ENCODE results near the gene PIGC.

The PIGC gene

DNA sequence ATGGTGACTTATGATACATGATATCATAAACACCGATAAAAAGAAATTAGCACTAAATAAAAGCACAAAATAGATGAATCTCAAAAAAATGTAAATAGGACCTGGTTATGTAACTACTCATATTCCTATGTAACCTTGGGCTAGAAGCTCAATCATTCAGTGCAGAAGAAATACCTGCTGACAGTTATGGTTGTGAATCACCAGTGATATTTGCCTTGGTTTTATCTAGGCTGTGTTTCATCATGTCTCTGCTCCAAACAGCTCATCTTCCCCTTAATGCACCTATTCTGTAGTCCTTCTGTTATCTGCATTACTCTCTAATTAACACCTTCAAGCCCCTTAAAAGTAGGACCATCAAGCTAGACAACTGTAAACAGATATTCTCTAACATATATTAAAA, 16.3 kb upstream of the PIGC start:
- no peak for DNase-seq (ENCODE audit: low read depth)

DNA sequence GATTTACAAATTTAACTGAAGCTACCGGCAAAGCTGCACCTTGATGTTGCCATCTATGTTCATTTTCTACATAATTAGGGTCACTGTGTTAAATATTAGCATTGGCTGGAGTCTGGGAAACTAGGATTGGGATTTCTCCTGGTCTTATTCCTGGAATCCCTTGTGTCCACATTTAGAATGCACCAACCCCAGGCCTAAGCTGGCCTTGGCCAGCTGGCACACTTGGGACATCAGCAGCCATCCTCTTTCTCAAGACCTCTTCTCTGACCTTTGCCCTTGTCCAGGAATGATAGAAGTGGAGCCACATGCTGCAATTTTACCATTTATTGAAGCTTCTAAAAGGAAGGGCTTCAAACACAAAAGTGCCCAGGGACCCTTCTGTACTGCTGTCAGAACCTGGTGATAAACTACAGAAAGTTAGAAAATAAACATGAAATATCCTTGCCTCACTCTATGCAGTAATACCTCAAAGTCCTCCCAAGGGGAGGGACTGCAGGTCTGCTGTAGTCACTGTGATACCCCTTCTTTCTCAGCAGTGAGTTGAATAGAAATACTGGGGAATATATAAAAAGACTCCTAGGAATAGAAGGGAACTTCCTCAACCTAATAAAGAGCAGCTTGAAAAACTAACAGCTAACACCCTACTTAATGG, 13.7 kb upstream of the PIGC start:
- no peak overlapping the region for H3K4me3 ChIP-seq (ENCODE audit: low read depth, low read length)
- TF ChIP-seq, protein P1, sequence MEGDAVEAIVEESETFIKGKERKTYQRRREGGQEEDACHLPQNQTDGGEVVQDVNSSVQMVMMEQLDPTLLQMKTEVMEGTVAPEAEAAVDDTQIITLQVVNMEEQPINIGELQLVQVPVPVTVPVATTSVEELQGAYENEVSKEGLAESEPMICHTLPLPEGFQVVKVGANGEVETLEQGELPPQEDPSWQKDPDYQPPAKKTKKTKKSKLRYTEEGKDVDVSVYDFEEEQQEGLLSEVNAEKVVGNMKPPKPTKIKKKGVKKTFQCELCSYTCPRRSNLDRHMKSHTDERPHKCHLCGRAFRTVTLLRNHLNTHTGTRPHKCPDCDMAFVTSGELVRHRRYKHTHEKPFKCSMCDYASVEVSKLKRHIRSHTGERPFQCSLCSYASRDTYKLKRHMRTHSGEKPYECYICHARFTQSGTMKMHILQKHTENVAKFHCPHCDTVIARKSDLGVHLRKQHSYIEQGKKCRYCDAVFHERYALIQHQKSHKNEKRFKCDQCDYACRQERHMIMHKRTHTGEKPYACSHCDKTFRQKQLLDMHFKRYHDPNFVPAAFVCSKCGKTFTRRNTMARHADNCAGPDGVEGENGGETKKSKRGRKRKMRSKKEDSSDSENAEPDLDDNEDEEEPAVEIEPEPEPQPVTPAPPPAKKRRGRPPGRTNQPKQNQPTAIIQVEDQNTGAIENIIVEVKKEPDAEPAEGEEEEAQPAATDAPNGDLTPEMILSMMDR (IDR thresholded peaks at IDR 0.05; ENCODE audit: control insufficient read depth, extremely low read depth, insufficient read depth): no peak
- DNase-seq (ENCODE audit: low read depth): no peak

More for the DNA sequence above, 16.3 kb upstream of the PIGC start:
- H3K4me3 ChIP-seq (ENCODE audit: low read depth, low read length): no peak overlapping the region
- TF ChIP-seq, protein P1 (IDR thresholded peaks at IDR 0.05; ENCODE audit: control insufficient read depth, extremely low read depth, insufficient read depth): no peak

DNA sequence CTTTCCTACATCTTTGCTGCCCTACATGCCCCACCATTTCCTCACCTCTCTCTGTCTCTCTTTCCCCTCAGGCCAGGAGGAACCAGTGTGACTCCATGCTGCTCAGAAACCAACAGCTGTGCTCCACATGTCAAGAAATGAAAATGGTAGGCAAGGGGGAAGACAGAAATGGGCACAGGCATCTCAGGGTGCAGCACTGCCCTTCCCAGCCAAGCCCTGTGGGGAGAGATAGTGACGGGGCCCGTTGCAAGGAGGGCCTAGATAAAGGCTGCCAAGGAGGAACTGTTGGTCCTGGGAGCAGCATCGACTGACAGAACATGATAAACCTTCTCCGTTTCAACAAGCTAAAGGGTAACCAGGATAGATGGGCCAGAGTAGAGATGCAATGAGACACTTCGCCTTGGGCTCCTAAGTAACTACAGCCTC, 12.5 kb upstream of the PIGC start:
- H3K4me3 ChIP-seq (ENCODE audit: low read depth, low read length): no peak overlapping the region
- TF ChIP-seq, protein P1 (IDR thresholded peaks at IDR 0.05; ENCODE audit: control insufficient read depth, extremely low read depth, insufficient read depth): no peak
- no peak for DNase-seq (ENCODE audit: low read depth)

DNA sequence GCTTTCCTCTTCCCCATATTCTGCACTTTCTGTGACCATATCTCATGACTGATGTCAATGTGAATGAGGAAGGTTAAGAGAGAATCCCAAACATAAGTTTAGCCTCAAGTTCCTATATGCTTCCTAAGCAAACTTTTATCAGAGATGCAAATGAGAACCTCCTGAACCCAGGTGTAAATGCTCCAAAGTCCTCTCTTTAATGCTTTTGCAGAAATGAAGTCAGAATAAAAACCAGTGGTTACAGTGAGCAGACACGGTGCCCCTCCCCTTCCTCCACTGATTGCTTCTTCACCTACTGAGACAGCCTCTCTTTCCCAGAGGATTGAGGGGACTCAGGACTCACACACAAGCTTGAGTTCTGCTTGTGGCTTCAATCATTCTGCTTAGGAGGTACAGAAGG, 11.6 kb upstream of the PIGC start:
- TF ChIP-seq, protein P1 (IDR thresholded peaks at IDR 0.05; ENCODE audit: control insufficient read depth, extremely low read depth, insufficient read depth): no peak
- DNase-seq (ENCODE audit: low read depth): no peak
- no peak overlapping the region for H3K4me3 ChIP-seq (ENCODE audit: low read depth, low read length)

DNA sequence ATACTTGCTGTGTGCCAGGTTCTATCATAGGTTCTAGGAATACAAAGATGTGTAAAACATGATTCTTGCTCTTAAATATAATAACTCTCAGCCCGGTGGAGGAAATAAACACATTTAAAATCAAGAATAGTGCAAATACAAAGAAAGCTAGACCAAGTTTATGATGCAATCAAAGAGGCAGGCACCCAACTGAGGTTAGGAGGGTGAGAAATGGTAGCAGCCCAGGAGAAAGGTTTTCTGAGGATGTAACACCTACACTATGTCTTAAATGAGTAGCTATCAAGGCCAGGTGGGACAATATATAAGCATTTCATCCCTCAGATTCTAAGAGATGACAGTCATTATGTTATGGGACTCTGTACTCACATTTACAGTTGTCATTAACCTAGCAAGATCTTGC, 9.7 kb upstream of the PIGC start:
- TF ChIP-seq, protein P1 (IDR thresholded peaks at IDR 0.05; ENCODE audit: control insufficient read depth, extremely low read depth, insufficient read depth): no peak
- no peak overlapping the region for H3K4me3 ChIP-seq (ENCODE audit: low read depth, low read length)
- DNase-seq (ENCODE audit: low read depth): no peak

DNA sequence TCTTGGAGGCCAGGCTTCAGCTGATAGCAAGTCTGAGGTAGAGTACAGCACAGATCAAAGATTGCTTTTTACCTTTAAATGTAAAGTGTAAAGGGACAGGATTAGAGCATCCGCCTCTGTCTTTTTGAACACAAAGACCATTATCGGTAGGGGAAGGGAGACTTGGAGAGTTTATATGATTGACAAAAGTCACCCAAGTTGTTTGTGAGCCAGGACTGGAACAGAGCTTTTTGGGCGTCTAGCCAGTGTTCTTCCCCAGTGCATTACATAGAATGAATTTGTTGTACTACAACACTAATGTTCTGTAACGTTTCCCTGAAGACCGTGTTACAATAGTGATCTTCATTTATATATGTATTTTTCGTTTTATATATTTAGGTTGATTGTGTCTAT, 9.3 kb upstream of the PIGC start:
- H3K4me3 ChIP-seq (ENCODE audit: low read depth, low read length): no peak overlapping the region
- TF ChIP-seq, protein P1 (IDR thresholded peaks at IDR 0.05; ENCODE audit: control insufficient read depth, extremely low read depth, insufficient read depth): no peak
- no peak for DNase-seq (ENCODE audit: low read depth)

DNA sequence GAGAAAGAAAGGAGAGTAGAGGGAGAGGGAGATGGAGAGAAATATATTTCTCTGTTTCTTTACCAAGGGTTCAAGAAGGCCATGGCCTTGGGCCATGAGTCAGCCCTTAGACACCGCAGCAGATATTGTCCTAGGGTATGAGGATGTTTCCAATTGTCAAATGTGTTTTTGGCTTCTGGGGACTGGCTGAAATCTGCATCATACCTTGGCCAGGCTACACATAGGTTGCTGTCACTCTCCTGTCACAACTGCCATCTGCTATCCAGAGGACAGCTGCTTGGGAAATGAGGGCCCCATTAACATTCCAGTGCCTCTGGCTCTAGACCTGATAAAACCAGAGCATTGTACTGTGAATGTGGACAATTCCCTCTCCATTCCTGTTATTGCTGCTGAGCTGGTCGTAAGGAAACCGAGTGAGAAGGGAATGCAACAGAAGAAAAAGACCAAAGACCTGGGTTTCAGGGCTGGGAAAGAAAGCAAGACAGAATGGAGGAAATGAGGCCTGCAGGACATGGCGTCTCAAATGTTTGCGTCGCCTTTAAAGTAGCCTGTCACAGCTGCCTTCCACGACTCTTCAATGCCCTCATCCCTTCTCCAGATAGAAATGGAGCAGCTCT, 8.8 kb upstream of the PIGC start:
- TF ChIP-seq, protein P1 (IDR thresholded peaks at IDR 0.05; ENCODE audit: control insufficient read depth, extremely low read depth, insufficient read depth): no peak
- H3K4me3 ChIP-seq (ENCODE audit: low read depth, low read length): no peak overlapping the region
- no peak for DNase-seq (ENCODE audit: low read depth)

All from LNCaP clone FGC (cell line).